ENCODE measurements around the gene ZRANB1. TPM values are rescaled to one million over a fixed set of nuclear protein-coding genes. Genes with fewer than 3 reads are reported as not detected.
"Not testable (repeated sequence)": the region's sequence is repeated elsewhere in the genome, so short reads cannot be mapped to it uniquely, and the experiment has no call there.

The ZRANB1 gene
- polyA plus RNA-seq, 1 donor: 31.8 TPM

- DNase-seq: no peak
Observed at GRCh38 chr10:124962421-124962820, 20.5 kb downstream of the ZRANB1 start.

DNA sequence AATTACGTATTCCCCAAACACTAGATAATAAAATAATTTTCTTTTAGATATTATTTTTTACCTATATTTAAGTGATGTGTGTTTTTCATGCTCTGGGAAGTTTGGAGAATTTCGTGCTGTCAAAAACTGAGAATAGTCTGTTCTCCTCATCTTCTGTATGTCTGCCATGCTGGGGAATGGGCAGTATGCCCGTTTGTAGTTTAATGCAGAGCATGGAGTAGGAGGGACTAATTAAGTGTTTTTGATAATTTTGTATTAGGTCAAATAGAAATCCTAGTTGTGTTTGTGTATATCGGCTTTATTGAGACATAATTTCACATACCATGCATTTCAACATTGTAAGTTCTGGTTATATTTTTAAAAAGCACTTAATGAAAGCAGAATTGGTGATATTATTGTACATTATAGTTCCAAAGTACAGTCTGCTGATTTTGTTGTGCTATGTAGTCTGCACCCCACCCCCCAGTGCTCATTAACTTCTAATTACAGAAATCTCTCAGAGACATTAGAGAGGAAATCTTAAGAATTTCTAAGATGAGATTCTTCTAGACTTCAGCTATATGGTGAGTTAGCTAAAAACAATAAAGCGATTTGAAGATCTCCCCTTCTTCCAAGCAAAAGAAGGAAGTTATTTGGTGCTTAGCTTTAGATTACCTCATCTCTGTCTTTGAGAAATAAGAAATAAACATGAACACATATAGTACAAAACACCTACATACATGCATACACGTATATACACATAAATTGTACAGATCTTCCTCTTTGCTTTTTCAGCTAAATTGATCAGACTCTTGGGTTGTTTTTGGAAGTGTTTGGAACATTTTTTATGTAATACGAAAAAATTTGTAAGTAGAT, 22.2 kb downstream of the ZRANB1 start:
- no peak for DNase-seq

DNA sequence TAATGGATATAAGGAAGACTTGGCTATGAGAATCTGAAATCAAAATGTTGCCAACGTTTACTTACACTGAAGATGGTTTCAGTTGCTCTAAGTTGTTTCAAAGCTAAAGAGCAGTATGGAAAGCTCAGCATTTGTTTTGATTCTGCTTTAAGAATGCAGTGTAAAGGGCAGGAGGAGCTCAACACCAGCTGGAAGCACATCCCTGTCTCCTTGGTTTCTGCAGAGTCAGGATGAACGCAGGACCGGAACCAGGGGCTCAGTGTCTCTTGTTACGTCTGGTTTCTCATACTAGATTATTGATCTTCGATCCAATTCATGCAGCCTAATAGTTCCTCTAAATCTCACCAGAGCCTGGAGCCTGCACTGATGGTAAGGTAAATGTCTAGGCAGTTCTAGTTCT, 24.1 kb downstream of the ZRANB1 start:
- no peak for DNase-seq

DNA sequence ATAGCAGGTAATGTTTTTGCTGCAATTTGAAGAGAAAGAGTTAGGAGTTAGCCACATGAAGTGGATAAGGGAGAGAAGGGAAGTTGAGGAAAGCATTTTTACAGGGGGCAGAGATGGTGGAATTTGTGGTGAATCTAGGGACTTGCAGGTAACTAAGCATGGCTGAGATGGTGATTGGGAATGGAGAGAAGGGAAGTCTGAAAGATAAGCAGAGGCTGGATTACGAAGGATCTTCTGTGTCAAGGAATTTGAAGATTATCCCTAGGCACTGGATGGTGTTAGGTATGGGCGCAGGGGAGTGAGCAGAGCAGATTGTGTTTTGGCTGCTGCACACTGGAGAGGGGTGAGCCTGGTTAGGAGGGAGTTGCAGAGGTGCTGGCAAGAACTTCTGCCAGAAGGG, 25.3 kb downstream of the ZRANB1 start:
- no peak for DNase-seq

DNA sequence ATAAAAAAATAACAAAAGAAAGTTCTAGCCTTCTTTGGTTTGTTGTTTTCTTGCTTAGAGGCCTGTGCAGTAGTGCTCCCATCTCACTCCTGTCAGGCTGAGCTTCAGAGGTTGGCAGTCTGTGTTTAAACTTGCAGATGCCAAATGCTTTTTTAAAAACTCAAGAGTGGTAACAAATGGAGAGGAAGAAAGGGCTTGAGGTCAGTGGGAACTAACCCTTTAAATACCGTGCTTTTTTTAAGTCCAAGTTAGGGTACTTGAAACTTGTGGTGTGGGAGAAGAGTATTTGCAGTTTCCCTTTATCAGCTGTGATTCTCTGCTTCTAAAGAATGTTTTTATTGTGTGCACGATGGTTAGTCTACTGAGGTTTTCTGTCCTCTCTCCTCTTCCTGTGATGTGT, 29.4 kb downstream of the ZRANB1 start:
- DNase-seq: no peak

GRCh38 chr10:124972637-124973036, 30.7 kb downstream of the ZRANB1 start:
- no peak for DNase-seq

- DNase-seq: no peak
Observed at GRCh38 chr10:124974131-124974530, 32.2 kb downstream of the ZRANB1 start.

DNA sequence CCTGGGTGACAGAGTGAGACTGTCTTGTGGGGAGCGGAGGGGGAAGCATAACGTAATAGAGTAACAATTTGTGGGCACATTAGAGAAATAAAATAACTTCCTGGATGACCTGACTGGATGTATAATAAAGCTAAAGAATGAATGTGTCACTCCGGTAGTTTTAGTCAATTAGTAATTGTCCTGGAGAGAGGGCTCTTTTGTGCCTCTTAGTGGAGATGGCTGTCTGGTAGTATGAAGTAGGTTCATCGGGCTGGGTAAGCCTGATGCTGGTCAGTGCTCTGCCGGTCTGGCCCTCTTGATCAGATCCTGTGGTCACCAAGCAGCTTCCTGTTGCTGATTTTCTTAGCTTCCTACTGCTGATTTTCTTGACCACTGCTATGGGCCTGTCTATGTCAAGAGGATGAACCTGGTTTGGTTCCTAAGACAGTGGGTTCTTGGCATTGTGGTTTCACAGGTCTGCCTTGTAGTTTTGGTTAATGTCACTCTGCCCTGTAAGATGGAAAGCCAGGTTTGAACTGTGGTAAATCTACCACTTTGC, 34.1 kb downstream of the ZRANB1 start:
- no peak for DNase-seq

- no peak for DNase-seq
Observed at GRCh38 chr10:124977161-124977560, 35.2 kb downstream of the ZRANB1 start.

GRCh38 chr10:124977648-124978375, 35.9 kb downstream of the ZRANB1 start:
- DNase-seq: no peak

- no peak for DNase-seq
Observed at GRCh38 chr10:124978376-124978725, 36.4 kb downstream of the ZRANB1 start.

GRCh38 chr10:124983321-124983720, 41.4 kb downstream of the ZRANB1 start:
- no peak for DNase-seq

GRCh38 chr10:124984376-124984775, 42.5 kb downstream of the ZRANB1 start:
- DNase-seq: no peak

GRCh38 chr10:124985162-124985561, 43.2 kb downstream of the ZRANB1 start:
- DNase-seq: no peak

- no peak for DNase-seq
Observed at GRCh38 chr10:124987788-124988187, 45.9 kb downstream of the ZRANB1 start.

DNA sequence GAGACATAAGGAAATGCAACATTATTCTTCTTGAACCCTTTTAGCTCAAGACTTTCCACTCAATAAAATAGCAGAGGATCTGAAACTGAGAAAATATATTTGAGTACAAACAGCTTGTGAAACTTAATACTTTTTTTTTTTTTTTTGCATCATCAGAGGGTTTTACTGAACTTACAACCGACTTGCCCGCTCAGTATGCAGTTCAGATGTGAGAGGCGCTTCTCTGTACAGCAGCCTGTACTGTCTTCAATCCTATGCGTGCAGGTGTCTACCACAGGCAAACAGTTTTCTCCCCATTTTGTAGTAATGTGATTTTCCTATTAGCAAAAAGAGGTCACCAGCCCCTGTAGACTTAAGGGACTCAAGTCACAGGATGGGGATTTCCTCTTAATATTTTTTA, 46.8 kb downstream of the ZRANB1 start:
- not testable (repeated sequence) for DNase-seq

DNA sequence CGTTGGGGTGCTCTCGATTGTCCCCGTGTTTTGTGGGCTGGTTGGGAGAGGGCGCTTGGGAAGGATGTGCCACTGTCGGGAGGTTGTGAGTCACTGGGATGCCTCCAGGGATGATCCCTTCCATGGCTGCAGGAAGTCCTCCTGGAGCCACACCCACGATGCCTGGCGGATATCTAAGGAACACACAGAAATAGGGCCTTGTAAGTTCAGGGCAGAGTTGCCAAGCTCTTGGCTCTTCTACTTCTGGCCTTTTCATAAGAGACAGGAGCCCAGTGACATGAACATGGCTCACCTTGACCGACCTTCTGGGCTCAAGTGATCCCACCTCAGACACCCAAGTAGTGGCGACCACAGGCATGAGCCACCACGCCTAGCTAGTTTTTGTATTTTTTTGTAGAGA, 47.6 kb downstream of the ZRANB1 start:
- DNase-seq: no peak

GRCh38 chr10:124990671-124991625, 49.0 kb downstream of the ZRANB1 start:
- no peak for DNase-seq

- no peak for DNase-seq
Observed at GRCh38 chr10:124991835-124992234, 49.9 kb downstream of the ZRANB1 start.

- peak; percentile 50 for DNase-seq
Observed at GRCh38 chr10:124992462-124993344, 50.8 kb downstream of the ZRANB1 start.

GRCh38 chr10:124993345-124993708, 51.4 kb downstream of the ZRANB1 start:
- DNase-seq: no peak
